ENCODE measurements around the gene CIB2. TPM values are rescaled to one million over a fixed set of nuclear protein-coding genes. Genes with fewer than 3 reads are reported as not detected.

Gene CIB2
- total RNA-seq, 1 experiment from 2014 or later: 5.8 TPM

DNA sequence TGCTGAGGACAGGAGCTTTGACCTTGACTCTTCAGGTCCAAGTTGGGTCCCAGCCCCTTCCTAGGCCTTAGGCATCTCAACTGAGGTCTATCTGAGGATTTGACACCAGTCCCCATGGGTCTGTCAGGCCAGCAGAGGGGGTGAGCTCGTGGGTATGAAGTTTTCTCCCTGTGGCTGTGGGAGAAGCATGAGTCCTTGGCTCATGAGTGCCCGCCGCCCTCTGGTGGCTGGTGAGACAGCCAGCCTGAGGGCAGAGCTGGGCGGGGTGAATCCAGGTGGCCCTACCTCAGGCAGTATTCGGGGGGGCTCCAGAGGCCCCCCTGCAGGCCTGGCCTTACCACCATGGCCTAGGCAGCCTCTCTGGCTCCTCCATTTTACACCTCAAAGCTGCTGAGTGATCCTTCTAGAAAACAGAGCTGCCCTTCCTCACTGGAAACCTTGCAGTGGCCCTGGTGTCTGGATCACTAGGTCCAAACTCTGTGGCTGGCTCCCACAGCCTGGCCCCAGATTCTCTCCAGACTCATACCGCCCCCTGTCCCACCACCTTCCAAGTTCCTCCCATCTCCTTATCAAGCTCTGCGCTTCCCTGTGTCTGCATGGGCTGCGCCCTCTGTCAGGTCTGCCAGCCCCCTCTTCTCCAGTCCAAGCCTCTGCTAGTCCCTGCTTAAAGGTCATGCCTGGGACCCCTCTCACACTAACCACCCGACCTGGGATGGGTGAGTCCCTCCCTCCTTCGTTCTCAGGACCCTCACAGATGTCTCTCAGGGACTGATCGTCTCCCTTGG is 22.8 kb downstream of the CIB2 start:
- H3K36me3 ChIP-seq (ENCODE audit: low read depth): no peaks in the 10 kb centered on the region
- H3K9me2 ChIP-seq (ENCODE audit: insufficient read depth): no peaks in the 10 kb centered on the region
- H3K27ac ChIP-seq: no peak overlapping the region
- peaks cover 18% of the 10 kb centered on the region for H3K4me1 ChIP-seq (replicated peaks; ENCODE audit: insufficient read depth)
- intact Hi-C loops (cut with micrococcal nuclease; ENCODE audit: unreplicated experiment): loop anchor here (1.0 to 5.0 kb wide), 5 partner anchors 108 to 206 kb away; no protein-coding TSS in a partner anchor
- no TSS peak for BruUV-seq (replicated peaks)
- no peak overlapping the region for H2AFZ ChIP-seq
- no peaks in the 10 kb centered on the region for H3K79me2 ChIP-seq (ENCODE audit: low read depth)
- H3K9me3 ChIP-seq (ENCODE audit: insufficient read depth, low read depth): no peaks in the 10 kb centered on the region
- CTCF ChIA-PET: interaction anchor here (0.6 to 2.1 kb wide), 9 partner anchors 41 to 689 kb away, joined by 3 to 11 read pairs (median 5); no protein-coding TSS in a partner anchor
- H4K20me1 ChIP-seq (ENCODE audit: insufficient read depth): no peaks in the 10 kb centered on the region
- H3F3A ChIP-seq (ENCODE audit: insufficient read depth, low read depth): peaks cover 8% of the 10 kb centered on the region; the same call in 1 of the 2 replicates
- no peak overlapping the region for H3K4me3 ChIP-seq
- TF ChIP-seq EZH2 (IDR thresholded peaks at IDR 0.05; ENCODE audit: low read depth) (no peak), CTCF (conservative IDR thresholded peaks at IDR 0.05) (peak; percentile 86)
- no peaks in the 10 kb centered on the region for H3K27me3 ChIP-seq (ENCODE audit: insufficient read depth, low read depth)
- POLR2A ChIA-PET (ENCODE audit: unreplicated experiment): no interaction called here
- peak; percentile 69 to 76 for DNase-seq
- no peak overlapping the region for H3K4me2 ChIP-seq

- Histone ChIP-seq H3K79me2 (ENCODE audit: low read depth) (no peaks in the 10 kb centered on the region), H3K27me3 (ENCODE audit: insufficient read depth, low read depth) (no peaks in the 10 kb centered on the region), H4K20me1 (ENCODE audit: insufficient read depth) (no peaks in the 10 kb centered on the region), H3K4me2 (no peak overlapping the region), H3K36me3 (ENCODE audit: low read depth) (no peaks in the 10 kb centered on the region), H2AFZ (no peak overlapping the region), H3F3A (ENCODE audit: insufficient read depth, low read depth) (peaks cover 9% of the 10 kb centered on the region; the same call in 1 of the 2 replicates), H3K27ac (no peak overlapping the region), H3K9me2 (ENCODE audit: insufficient read depth) (no peaks in the 10 kb centered on the region), H3K9me3 (ENCODE audit: insufficient read depth, low read depth) (no peaks in the 10 kb centered on the region), H3K4me3 (no peak overlapping the region), H3K4me1 (replicated peaks; ENCODE audit: insufficient read depth) (peaks cover 29% of the 10 kb centered on the region)
- no peak for DNase-seq
- ChIA-PET POLR2A (ENCODE audit: unreplicated experiment) (no interaction called here), CTCF (interaction anchor here (0.9 to 1.5 kb wide), 3 partner anchors 108 to 1085 kb away, joined by 3 to 9 read pairs (median 6); no protein-coding TSS in a partner anchor)
- intact Hi-C loops (cut with micrococcal nuclease; ENCODE audit: unreplicated experiment): loop anchor here (5.0 kb wide), 1 partner anchor 205 kb away; no protein-coding TSS in a partner anchor
- no TSS peak for BruUV-seq (replicated peaks)
- TF ChIP-seq CTCF (conservative IDR thresholded peaks at IDR 0.05) (no peak), EZH2 (IDR thresholded peaks at IDR 0.05; ENCODE audit: low read depth) (no peak)
These were observed 23.8 kb downstream of the CIB2 start for GRCh38 chr15:78107471-78107870.

DNA sequence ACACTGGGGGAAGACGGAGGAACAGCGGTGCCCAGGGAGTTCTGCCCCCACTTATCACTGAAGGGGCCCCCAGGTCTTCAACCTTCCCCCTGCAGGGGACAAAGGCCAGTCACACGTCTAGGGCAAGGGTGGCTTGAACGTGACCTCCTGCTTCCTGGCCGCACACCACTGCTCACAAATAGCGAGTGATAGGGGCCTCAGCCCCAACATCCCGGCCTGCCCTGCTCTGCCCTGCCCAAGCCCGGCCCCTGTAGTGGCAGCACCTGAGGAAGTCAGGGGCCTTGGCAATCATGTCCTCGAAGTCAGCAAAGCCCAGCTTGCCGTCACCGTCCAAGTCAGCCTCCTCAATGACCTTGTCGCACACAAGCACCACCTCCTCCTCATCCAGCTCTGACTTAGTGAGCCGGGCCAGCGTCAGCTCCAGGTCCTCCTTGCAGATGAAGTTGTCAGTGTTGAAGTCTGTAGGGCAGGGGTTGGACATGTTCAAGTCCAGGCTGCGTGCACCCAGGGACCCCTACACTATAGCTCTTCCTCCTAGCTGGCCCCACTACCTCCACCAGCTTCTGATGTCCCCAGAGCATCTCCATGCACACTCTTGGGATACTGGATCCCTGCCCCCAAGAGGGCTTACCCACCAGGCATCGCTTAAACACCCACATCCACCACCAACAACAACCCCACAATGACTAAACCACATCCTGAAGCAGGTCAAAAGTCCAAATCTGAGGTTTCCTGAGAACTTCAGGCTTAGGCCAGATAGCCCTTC is 25.6 kb downstream of the CIB2 start:
- no peak overlapping the region for H3K27ac ChIP-seq
- POLR2A ChIA-PET (ENCODE audit: unreplicated experiment): interaction anchor here (0.7 kb wide), 1 partner anchor 314 kb away, joined by 3 read pairs; no protein-coding TSS in a partner anchor
- TF ChIP-seq CTCF (conservative IDR thresholded peaks at IDR 0.05) (no peak), EZH2 (IDR thresholded peaks at IDR 0.05; ENCODE audit: low read depth) (no peak)
- CTCF ChIA-PET: no interaction called here
- H3F3A ChIP-seq (ENCODE audit: insufficient read depth, low read depth): peaks cover 9% of the 10 kb centered on the region; the same call in 1 of the 2 replicates
- BruUV-seq (replicated peaks): no TSS peak
- no peak overlapping the region for H2AFZ ChIP-seq
- no peaks in the 10 kb centered on the region for H3K9me3 ChIP-seq (ENCODE audit: insufficient read depth, low read depth)
- no peak overlapping the region for H3K4me3 ChIP-seq
- peaks cover 46% of the 10 kb centered on the region for H3K4me1 ChIP-seq (replicated peaks; ENCODE audit: insufficient read depth)
- no peaks in the 10 kb centered on the region for H3K79me2 ChIP-seq (ENCODE audit: low read depth)
- H3K9me2 ChIP-seq (ENCODE audit: insufficient read depth): no peaks in the 10 kb centered on the region
- no peaks in the 10 kb centered on the region for H4K20me1 ChIP-seq (ENCODE audit: insufficient read depth)
- intact Hi-C loops (cut with micrococcal nuclease; ENCODE audit: unreplicated experiment): loop anchor here (1.0 to 5.0 kb wide), 2 partner anchors 97 to 203 kb away; no protein-coding TSS in a partner anchor
- DNase-seq: no peak
- no peaks in the 10 kb centered on the region for H3K36me3 ChIP-seq (ENCODE audit: low read depth)
- no peaks in the 10 kb centered on the region for H3K27me3 ChIP-seq (ENCODE audit: insufficient read depth, low read depth)
- no peak overlapping the region for H3K4me2 ChIP-seq

All from PC-9 (cell line).